CD4-positive, alpha-beta T cell treated with Interleukin-10 for 1 hour (primary cell): Measurements from ENCODE around the gene DMRTC1B.
"Not testable (repeated sequence)": the region's sequence is repeated elsewhere in the genome, so short reads cannot be mapped to it uniquely, and the experiment has no call there.

Experiments used
- DNase-seq: peaks from one replicate; pipeline ENCODE4 v3.0.0-alpha.2; 2020

Gene DMRTC1B, protein sequence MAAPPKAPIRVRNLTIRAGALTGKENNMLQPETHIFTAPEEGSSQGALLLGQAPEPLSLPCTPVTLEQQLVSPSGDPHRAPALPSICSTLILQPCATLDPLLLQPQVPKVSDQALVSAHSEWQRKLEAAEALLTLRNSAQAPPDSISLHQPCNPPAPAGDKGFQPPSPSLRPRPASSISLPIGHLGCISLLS

DNA sequence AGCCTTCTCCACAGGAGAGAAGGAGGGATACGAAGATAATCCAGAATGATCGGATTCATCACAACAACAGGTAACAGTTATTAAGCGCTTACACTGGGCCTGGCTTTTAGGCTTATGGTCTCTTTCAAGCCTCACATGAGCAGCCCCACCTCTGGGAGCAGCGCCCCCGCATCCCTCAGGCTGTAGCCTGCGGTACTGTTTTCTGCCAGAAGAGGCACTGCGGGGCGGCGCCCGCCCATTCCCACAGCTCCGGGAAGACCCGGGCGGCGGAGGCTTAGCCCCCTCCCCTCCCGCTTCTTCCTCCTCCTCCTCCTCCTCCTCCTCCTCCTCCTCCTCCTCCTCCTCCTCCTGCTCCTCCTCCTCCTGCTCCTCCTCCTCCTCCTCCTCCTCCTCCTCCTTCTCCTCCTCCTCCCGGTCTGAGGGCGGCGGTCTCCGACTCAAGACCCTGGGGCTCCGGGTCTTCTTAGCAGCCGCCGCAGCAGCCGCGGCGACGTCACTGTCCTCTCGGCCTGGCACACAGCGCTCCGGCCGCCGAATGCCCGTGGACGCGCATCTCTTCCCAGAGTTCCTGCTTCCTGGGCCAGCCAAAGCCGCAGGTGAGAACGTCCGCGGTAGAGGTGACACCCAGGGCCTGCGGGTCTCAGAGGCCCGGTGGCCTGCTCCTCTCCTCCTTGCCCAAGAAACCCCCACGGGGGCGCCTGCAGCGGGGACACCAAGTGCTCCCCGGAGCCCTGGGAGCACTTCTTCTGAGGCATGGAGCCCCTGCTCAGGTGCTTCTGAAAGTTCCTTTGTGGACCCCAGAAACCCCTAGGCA lies at the start of gene DMRTC1B:
TSS of gene DMRTC1B (plus strand) at position 238 of the 814 bp plus-strand sequence. CDS start 68,246 bp downstream, outside the sequence.
- DNase-seq: not testable (repeated sequence)

DNA sequence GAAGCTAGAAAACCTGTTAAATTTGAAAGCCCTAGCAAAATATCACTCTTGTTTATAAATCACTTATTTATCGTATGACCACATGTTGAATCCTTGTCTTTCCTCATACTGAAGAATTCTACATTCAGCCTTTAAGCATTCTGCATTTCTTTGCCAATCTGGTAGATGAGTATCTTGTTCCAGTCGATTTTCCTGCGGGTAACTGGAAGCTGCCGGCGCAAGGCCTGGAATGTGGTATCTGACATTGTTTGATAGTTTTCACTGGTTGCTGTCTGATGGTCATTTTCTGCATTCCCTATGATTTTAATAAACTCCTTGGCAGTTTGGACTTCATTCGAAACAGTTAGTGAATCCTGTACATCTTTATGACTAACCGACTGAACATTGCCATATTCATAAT lies 48.8 kb upstream of the DMRTC1B start:
- DNase-seq: no peak

DNA sequence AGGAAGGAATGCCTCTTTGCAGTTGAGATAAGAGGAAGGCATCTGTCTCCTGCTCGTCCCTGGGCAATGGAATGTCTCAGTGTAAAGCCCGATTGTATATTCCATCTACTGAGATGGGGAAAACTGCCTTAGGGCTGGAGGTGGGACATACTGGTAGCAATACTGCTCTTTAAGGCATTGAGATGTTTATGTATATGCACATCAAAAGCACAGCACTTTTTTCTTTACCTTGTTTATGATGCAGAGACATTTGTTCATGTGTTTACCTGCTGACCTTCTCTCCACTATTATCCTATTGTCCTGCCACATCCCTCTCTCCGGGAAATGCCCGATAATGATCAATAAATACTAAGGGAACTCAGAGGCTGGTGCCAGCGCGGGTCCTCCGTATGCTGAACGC lies 43.1 kb upstream of the DMRTC1B start:
- DNase-seq: not testable (repeated sequence)

DNA sequence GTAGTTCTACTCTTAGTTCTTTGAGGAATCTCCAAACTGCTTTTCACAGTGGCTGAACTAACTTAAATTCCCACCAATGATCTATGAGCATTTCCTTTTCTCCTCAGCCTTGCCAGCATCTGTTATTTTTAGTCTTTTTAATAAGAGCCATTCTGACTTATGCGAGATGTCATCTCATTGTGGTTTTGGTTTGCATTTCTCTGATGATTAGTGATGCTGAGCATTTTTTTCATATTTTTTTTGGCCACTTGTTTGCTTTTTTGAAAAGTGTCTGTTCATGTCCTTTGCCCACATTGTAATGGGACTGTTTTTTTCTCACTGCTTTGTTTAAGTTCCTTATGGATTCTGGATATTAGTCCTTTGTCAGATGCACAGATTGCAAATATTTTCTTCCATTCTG lies 41.1 kb upstream of the DMRTC1B start:
- DNase-seq: no peak

DNA sequence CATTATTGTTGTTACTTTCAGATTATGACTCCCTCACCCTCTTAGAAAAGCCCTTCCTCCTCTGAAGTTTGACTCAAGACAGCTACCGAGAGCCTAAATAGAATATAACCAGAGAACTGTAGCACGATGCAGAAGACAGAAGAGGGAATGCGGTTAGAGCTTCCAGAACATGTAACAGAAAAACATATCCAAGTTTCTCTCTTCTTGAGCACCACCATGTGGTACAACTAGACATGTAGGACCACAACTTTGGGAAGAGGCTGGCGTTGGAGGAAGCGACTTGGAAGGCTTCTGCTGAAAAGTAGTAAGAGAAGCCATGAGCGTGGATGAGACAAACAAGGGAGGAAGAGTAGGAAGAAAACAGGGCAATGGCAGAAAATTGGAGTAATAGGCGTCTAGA lies 31.1 kb upstream of the DMRTC1B start:
- not testable (repeated sequence) for DNase-seq

DNA sequence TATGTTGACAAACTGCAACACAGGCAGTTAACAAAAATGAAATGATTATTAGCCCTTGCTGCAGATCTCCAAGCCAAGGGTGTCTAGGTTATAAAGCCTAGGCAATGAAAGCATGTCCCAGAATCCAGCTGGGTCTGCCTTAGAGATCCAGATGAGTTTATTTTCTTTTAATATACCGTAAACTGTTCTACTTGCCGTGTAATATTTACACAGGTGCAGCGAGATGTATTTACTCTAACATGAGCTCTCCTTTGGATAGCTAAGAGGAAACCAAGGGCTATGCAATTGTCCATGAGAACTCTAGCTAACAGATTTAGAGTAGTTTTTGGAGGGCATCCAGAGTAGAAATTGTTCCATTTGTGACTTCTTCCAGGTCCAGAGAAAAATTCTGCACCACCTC lies 28.1 kb upstream of the DMRTC1B start:
- not testable (repeated sequence) for DNase-seq

DNA sequence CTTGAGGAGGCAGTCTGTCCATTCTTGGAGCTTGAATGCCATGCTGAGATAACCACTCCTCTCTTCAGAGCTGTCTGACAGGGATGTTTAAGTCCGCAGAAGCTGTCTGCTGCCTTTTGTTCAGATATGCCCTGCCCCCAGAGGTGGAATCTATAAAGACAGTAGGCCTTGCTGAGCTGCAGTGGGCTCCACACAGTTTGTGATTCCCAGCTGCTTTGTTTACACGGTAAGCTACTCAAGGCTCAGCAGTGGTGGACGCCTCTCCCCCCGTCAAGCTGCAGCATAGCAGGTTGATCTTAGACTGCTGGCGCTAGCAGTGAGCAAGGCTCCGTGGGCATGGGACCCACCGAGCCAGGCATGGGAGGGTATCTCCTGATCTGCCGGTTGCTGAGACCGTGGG lies 16.2 kb upstream of the DMRTC1B start:
- not testable (repeated sequence) for DNase-seq

DNA sequence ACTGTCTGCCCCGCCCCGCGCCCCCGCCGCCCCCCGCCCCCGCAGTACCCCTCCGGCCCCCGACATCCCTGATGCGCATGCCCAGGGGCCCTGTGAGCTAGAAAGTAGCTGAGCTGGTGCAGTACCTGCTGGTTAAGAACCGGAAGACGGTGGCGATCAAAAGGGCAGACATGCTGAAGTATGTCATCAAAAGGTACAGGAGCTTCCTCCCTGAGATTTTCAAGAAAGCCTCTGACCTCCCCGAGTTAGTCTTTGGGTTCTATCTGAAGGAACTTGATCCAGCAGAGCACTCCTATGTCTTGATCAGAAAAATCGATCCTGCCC lies 739 bp downstream of the DMRTC1B start:
- DNase-seq: not testable (repeated sequence)

DNA sequence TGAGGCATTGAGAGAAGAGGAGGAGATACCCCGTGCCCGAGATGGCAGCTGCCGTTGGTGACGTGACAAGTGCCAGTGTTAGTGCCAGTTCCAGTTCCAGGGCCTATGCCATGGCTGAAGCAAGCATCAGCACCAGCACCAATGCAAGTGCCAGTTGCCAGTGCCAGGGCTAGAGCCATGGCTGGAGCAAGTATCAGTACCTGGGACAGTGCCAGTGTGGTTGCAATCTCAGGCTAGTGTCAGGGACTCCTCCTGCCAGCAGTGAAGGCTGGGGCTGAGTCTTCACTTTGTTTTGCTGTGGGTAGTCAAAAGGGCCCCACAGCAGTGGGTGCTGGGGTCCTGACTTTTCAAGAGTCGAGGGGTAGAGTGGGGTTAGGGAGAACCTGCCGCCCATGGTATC lies 1.5 kb downstream of the DMRTC1B start:
- DNase-seq: not testable (repeated sequence)

DNA sequence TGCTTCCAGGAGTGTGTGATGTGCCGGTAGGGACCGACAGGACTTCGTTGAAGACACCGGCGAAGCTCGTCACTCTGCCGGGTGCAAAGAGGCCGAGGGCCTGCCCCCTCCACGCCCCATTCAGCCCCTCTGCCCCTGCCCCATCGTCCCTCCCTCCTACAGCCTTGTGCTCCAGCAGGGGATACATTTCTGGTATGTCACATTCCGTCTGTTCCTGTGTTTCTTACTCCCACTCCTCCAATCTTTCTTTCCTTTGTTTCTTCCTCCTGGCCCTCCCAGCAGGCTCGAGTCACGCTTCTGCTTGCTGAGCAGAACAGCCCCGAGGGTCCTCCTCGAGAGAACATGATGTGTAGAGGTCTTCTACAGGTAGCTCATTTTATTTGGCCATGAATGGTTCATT lies 5.9 kb downstream of the DMRTC1B start, which contains the start of gene FAM236B:
TSS of gene FAM236B (minus strand) at position 101 of the 400 bp plus-strand sequence. CDS start at position 1, 100 bp downstream.
- DNase-seq: not testable (repeated sequence)

DNA sequence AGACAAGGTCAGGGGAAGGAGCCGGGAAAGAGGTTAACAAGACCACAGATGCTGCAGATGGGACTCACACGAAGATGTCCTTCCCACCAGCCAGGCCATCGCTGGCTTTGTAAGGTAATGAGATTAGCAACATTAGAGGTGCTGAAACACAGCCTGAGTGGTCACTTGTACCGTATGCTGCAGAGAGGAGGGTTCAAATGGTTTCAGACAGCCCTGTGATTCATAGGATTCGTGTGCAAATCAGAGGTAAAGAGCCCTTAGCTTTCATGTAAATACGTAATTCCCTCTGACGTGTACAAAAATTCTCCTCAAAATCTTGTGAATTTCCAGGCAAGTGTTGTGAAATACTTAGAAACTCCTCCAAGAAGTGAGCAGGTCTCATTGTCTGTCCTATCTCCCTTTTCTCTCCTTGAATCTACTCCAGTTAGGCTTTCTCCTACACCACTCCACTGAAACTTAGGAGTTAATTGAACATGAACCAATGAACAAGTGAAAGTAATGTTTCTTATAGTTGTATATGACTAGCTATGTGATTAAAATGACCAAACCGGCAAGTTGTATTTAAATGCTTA lies 6.8 kb downstream of the DMRTC1B start:
- DNase-seq: not testable (repeated sequence)

DNA sequence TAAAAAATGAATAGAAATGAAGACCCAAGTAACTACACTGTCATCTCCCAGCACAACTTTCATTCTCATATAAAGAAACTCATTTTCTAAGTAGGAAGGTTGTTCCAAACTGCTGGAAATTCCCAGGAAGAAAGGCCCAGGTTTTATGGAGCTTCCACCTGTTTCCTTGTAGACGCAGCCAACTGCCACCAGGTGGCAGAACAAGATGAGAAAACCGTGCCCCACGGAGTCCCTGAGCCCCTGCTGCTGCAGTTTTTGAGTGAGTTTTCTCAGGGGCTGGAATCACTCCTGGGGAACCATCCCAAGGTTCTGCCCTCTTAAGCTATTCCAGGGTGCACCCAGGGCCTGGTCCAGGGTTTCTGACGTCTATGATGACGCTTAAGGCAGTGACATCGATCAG lies 7.3 kb downstream of the DMRTC1B start:
- not testable (repeated sequence) for DNase-seq

DNA sequence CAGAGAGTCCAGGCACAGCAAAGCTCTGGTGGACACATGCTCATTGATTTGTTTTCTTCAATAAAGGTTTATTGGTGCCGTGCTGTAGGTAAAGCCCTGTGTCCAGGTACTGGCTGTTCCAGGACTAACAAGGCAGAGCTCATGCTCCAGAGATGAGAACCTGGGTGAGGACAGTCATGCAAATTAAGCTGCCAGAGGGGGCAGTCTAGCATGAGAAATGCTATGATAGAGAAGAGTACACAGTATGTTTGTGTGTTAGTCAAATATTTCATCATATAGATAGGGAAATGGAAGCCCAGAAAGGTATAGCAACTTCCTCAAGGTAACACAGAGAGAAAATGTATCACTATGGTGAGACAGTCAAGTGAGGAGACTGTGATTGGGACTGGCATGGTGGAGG lies 11.5 kb downstream of the DMRTC1B start:
- DNase-seq: not testable (repeated sequence)

DNA sequence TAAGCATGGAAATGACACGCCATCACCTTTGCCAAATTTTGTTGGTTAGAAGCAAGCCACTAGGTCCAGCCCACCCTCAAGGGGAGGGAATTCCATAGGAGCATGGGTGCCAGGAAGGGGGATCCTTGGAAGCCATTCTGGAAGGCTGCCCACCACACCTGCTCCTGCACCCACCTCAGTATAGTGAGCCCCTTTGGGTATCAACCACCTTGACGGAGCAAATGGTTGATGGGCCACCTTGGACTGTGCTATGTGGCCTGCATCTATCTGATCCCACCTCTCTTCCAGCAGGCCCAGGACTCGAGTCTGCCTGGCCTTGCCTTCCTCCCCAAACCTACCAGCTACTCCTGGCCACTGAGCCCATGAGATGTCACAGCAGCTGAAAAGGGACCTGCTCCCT lies 13.7 kb downstream of the DMRTC1B start:
- not testable (repeated sequence) for DNase-seq

DNA sequence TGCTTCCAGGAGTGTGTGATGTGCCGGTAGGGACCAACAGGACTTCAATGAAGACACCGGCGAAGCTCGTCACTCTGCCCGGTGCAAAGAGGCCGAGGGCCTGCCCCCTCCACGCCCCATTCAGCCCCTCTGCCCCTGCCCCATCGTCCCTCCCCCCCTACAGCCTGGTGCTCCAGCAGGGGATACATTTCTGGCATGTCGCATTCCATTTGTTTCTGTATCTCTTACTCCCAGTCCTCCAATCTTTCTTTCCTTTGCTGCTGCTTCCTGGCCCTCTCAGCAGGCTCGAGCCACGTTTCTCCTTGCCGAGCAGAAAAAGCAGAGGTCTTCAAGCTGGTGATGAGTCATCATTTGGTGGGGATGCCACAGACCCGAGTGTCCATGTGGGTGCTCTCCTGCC lies 31.4 kb downstream of the DMRTC1B start, which contains the start of gene FAM236D:
TSS of gene FAM236D (minus strand) at position 101 of the 400 bp plus-strand sequence. CDS start at position 1, 100 bp downstream.
- not testable (repeated sequence) for DNase-seq

DNA sequence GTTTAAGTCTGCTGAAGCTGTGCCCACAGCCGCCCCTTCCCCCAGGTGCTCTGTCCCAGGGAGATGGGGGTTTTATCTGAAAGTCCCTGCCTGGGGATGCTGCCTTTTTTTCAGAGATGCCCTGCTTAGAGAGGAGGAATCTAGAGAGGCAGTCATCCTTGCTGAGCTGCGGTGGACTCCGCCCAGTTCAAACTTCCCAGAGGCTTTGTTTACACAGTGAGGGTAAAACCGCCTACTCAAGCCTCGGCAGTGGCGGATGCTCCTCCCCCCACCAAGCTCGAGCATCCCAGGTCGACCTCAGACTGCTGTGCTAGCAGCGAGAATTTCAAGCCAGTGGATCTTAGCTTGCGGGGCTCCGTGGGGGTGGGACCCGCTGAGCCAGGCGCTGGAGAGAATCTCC lies 54.0 kb downstream of the DMRTC1B start:
- DNase-seq: not testable (repeated sequence)

DNA sequence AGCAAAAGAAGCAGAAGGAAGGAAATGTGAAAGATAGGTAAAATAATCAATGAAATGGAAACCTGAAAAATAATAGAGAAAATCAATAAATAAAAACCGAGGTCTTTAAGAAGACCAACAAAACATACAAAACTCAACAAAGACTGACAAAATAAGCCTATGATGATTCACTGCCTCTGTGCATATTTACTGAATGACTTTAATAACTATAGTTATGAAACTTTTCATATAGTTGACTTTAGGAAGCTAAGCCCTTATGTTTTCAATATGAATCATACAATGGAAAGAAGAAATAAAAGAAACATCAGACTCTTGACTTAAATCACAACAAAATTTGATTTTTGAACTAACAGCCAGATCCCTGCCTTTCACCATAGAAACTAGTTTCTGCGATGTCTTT lies 60.8 kb downstream of the DMRTC1B start:
- DNase-seq: not testable (repeated sequence)

DNA sequence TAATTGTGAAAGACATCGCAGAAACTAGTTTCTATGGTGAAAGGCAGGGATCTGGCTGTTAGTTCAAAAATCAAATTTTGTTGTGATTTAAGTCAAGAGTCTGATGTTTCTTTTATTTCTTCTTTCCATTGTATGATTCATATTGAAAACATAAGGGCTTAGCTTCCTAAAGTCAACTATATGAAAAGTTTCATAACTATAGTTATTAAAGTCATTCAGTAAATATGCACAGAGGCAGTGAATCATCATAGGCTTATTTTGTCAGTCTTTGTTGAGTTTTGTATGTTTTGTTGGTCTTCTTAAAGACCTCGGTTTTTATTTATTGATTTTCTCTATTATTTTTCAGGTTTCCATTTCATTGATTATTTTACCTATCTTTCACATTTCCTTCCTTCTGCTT lies 106.2 kb downstream of the DMRTC1B start:
- not testable (repeated sequence) for DNase-seq

DNA sequence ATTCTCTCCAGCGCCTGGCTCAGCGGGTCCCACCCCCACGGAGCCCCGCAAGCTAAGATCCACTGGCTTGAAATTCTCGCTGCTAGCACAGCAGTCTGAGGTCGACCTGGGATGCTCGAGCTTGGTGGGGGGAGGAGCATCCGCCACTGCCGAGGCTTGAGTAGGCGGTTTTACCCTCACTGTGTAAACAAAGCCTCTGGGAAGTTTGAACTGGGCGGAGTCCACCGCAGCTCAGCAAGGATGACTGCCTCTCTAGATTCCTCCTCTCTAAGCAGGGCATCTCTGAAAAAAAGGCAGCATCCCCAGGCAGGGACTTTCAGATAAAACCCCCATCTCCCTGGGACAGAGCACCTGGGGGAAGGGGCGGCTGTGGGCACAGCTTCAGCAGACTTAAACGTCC lies 113.0 kb downstream of the DMRTC1B start:
- not testable (repeated sequence) for DNase-seq
